ENCODE data around the gene TNFRSF18.

Gene TNFRSF18

DNA sequence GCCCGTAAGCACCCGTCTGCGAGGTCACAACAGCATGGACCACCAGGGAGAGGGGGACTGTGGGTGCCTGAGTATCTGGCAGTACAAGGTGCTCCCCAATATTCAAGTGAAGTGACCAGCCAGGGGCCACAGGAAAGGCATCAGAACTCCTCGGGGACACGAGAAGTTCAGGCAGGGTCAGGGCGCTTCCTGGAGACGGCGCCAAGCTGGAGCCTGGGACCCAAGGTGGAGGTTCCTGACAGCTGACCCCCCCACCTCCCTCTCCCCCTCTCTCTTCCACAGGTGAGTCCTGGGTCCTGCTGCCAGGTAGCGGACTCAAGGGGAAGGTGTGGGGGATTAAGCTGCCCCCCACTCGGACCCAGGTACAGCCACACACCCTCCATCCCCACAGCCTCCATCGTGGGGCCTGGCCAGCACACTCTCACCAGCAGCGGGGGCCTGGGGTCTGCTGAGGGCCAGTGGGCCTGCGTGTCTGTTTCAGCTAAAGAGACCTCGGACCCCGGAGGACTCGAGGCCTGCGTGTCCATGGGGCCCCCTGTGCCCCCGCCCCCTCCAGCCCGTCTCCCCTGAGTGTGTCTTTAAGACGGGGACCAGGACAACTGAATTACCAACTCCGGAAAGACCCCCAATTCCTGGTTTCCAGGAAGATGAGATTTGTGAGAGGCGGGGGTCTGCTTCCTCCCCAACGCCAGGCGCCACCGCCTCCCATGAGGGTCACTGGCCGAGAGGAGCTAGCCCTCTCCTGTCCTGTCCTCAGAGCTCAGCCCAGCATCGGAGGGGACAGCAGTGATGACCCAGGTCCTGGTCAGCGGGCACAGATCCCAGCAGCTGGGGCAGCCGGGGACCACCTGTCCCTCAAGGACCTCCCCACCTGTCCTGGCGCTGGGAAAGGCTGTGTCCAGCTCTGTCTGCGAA, 6.2 kb downstream of the TNFRSF18 start:
- Histone ChIP-seq H3K9me3 (ENCODE audit: insufficient read depth, low read depth, low read length) (peaks cover 9% of the 10 kb centered on the region), H2AK5ac (ENCODE audit: low read length) (no peak overlapping the region), H3K4me2 (ENCODE audit: low read length) (no peak overlapping the region), H4K12ac (ENCODE audit: low read depth, low read length) (no peak overlapping the region), H3K79me2 (ENCODE audit: control insufficient read depth, insufficient read depth, low read length, poor library complexity) (no peaks in the 10 kb centered on the region), H3K14ac (ENCODE audit: low read length) (no peak overlapping the region), H4K91ac (ENCODE audit: low read depth, low read length) (no peak overlapping the region), H3K27ac (ENCODE audit: low read depth, low read length) (no peak overlapping the region), H3K79me1 (ENCODE audit: low read length) (peaks cover 1% of the 10 kb centered on the region), H3K4me3 (ENCODE audit: low read depth, low read length) (no peak overlapping the region), H2BK5ac (ENCODE audit: low read depth, low read length, poor library complexity) (no peak overlapping the region), H3K36me3 (ENCODE audit: control insufficient read depth in 1 of 2, insufficient read depth in 2 of 2, low read length in 2 of 2) (no peaks in the 10 kb centered on the region), H3K4ac (ENCODE audit: low read depth, low read length) (no peak overlapping the region), H4K8ac (ENCODE audit: low read depth, low read length) (no peak overlapping the region), H3K27me3 (ENCODE audit: insufficient read depth, low read length) (peaks cover 14% of the 10 kb centered on the region), H2BK12ac (ENCODE audit: low read length) (no peak overlapping the region), H3K18ac (ENCODE audit: low read length) (no peak overlapping the region), H3K9ac (ENCODE audit: low read length) (no peak overlapping the region), H3K4me1 (ENCODE audit: control insufficient read depth in 1 of 2, insufficient read depth in 2 of 2, low read length in 2 of 2) (peaks cover 0 to 3% of the 10 kb centered on the region in 2 experiments), H2BK120ac (ENCODE audit: insufficient read depth, low read length, poor library complexity) (no peak overlapping the region), H3K23ac (ENCODE audit: low read length) (no peak overlapping the region), H2AFZ (ENCODE audit: insufficient read depth, low read length, poor library complexity) (no peak overlapping the region)
- DNase-seq: no peak
- no CpG with 5 or more reads among the region's 31 CpGs for WGBS (ENCODE audit: extremely low coverage, insufficient coverage, insufficient read length)

DNA sequence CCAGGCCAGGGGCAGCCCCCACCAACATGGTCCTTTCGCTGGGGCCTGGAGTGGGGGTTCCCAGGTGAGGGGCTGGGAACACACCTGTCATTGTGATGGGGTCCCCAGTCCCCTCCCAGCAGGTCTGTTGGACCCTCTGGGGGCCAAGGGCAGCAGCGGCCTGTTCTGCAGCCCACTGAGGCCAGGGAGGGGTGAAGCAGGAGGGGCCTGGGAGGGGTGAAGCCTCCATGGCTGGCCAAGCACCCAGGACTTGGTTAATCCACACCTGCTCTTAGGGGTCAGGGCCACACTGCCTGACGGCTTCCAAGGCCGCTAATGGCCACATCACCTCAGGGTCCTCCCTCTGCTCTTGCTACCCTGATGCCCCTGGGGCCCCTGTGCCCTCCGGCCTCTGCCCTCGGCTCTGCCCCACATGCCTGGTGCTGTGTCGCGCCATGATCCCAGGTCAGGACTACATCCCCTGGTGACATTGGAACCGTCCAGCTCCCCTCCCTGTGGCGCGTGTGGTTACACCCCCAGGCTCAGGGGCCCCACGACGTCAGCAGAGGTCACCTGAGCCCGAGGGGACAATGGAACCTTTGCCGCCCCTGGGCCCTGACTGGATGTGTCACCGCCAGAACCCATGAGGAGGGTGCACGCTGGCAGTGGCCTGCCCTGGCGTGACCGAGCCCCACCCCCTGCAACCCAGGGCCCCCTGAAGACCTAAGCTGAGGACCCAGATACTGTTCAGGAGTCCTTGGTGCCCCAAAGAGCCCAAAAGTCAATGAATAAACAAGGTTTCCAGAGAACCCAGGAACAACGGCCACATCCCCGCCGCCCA, 7.0 kb downstream of the TNFRSF18 start:
- WGBS (ENCODE audit: extremely low coverage, insufficient coverage, insufficient read length): no CpG with 5 or more reads among the region's 22 CpGs
- H3K79me1 ChIP-seq (ENCODE audit: low read length): peaks cover 1% of the 10 kb centered on the region
- no peaks in the 10 kb centered on the region for H3K36me3 ChIP-seq (ENCODE audit: control insufficient read depth in 1 of 2, insufficient read depth in 2 of 2, low read length in 2 of 2)
- no peak overlapping the region for H3K9ac ChIP-seq (ENCODE audit: low read length)
- H3K4me2 ChIP-seq (ENCODE audit: low read length): no peak overlapping the region
- no peak overlapping the region for H4K91ac ChIP-seq (ENCODE audit: low read depth, low read length)
- H4K8ac ChIP-seq (ENCODE audit: low read depth, low read length): no peak overlapping the region
- peaks cover 0 to 3% of the 10 kb centered on the region in 2 experiments for H3K4me1 ChIP-seq (ENCODE audit: control insufficient read depth in 1 of 2, insufficient read depth in 2 of 2, low read length in 2 of 2)
- no peak overlapping the region for H3K14ac ChIP-seq (ENCODE audit: low read length)
- no peak overlapping the region for H4K12ac ChIP-seq (ENCODE audit: low read depth, low read length)
- no peak overlapping the region for H3K27ac ChIP-seq (ENCODE audit: low read depth, low read length)
- DNase-seq: no peak
- no peak overlapping the region for H3K23ac ChIP-seq (ENCODE audit: low read length)
- no peak overlapping the region for H2AFZ ChIP-seq (ENCODE audit: insufficient read depth, low read length, poor library complexity)
- peaks cover 9% of the 10 kb centered on the region for H3K9me3 ChIP-seq (ENCODE audit: insufficient read depth, low read depth, low read length)
- no peak overlapping the region for H2BK12ac ChIP-seq (ENCODE audit: low read length)
- no peak overlapping the region for H2BK5ac ChIP-seq (ENCODE audit: low read depth, low read length, poor library complexity)
- no peak overlapping the region for H3K18ac ChIP-seq (ENCODE audit: low read length)
- H3K27me3 ChIP-seq (ENCODE audit: insufficient read depth, low read length): peaks cover 14% of the 10 kb centered on the region
- no peak overlapping the region for H3K4ac ChIP-seq (ENCODE audit: low read depth, low read length)
- H2BK120ac ChIP-seq (ENCODE audit: insufficient read depth, low read length, poor library complexity): no peak overlapping the region
- H3K4me3 ChIP-seq (ENCODE audit: low read depth, low read length): no peak overlapping the region
- no peak overlapping the region for H2AK5ac ChIP-seq (ENCODE audit: low read length)
- no peaks in the 10 kb centered on the region for H3K79me2 ChIP-seq (ENCODE audit: control insufficient read depth, insufficient read depth, low read length, poor library complexity)

DNA sequence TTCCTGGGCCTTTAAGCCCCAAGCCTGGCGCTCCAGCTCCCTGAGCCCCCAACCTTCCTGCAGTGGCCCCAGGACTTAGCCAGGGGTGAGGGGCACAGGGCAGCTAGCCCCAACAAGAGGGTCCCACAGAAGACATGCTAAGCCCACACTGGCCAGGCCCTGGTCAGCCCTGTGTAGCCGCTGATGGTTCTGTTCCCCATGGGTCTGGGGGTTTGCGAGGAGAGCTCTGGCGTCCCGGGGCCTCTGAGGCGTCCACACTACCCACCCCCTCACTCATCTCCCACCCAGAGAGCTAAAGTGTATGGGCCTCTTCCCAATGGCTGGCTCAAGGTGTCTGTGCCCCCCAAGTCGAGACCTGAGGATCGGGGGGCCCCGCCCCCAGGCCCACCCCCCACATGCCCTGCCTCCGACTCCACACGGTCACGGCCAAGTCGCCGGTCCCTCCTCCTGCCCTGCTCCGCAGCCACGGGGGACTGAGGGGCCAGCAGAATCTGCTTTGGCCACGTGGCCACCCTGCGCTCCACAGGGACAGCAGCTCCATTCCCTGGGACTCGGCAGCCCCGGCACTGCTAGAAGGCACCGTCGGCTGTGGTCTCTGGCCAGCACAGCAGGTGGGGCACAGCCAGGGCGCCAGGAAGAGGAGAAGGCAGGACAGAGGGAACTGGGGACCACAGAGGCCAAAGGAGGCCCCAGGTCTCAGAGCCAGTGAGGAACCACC, 7.8 kb downstream of the TNFRSF18 start:
- peaks cover 14% of the 10 kb centered on the region for H3K27me3 ChIP-seq (ENCODE audit: insufficient read depth, low read length)
- H3K4ac ChIP-seq (ENCODE audit: low read depth, low read length): no peak overlapping the region
- no peaks in the 10 kb centered on the region for H3K36me3 ChIP-seq (ENCODE audit: control insufficient read depth in 1 of 2, insufficient read depth in 2 of 2, low read length in 2 of 2)
- no peak for DNase-seq
- H3K27ac ChIP-seq (ENCODE audit: low read depth, low read length): no peak overlapping the region
- WGBS (ENCODE audit: extremely low coverage, insufficient coverage, insufficient read length): no CpG with 5 or more reads among the region's 23 CpGs
- H2BK12ac ChIP-seq (ENCODE audit: low read length): no peak overlapping the region
- H3K79me2 ChIP-seq (ENCODE audit: control insufficient read depth, insufficient read depth, low read length, poor library complexity): no peaks in the 10 kb centered on the region
- H4K91ac ChIP-seq (ENCODE audit: low read depth, low read length): no peak overlapping the region
- H2AFZ ChIP-seq (ENCODE audit: insufficient read depth, low read length, poor library complexity): no peak overlapping the region
- no peak overlapping the region for H3K18ac ChIP-seq (ENCODE audit: low read length)
- no peak overlapping the region for H4K12ac ChIP-seq (ENCODE audit: low read depth, low read length)
- H2BK120ac ChIP-seq (ENCODE audit: insufficient read depth, low read length, poor library complexity): no peak overlapping the region
- no peak overlapping the region for H2BK5ac ChIP-seq (ENCODE audit: low read depth, low read length, poor library complexity)
- no peak overlapping the region for H3K4me3 ChIP-seq (ENCODE audit: low read depth, low read length)
- H3K14ac ChIP-seq (ENCODE audit: low read length): no peak overlapping the region
- H3K23ac ChIP-seq (ENCODE audit: low read length): no peak overlapping the region
- H3K79me1 ChIP-seq (ENCODE audit: low read length): peaks cover 1% of the 10 kb centered on the region
- peaks cover 0 to 3% of the 10 kb centered on the region in 2 experiments for H3K4me1 ChIP-seq (ENCODE audit: control insufficient read depth in 1 of 2, insufficient read depth in 2 of 2, low read length in 2 of 2)
- peaks cover 11% of the 10 kb centered on the region for H3K9me3 ChIP-seq (ENCODE audit: insufficient read depth, low read depth, low read length)
- H3K9ac ChIP-seq (ENCODE audit: low read length): no peak overlapping the region
- no peak overlapping the region for H3K4me2 ChIP-seq (ENCODE audit: low read length)
- H4K8ac ChIP-seq (ENCODE audit: low read depth, low read length): no peak overlapping the region
- H2AK5ac ChIP-seq (ENCODE audit: low read length): no peak overlapping the region
